CD4-positive, alpha-beta memory T cell (primary cell): ENCODE results near the gene PASD1. TPM values are rescaled to one million over a fixed set of nuclear protein-coding genes. Genes with fewer than 3 reads are reported as not detected.
"Not testable (repeated sequence)": the region's sequence is repeated elsewhere in the genome, so short reads cannot be mapped to it uniquely, and the experiment has no call there.

Experiments
- CTCF ChIA-PET: fragments of 350-600 bp; sonication (Branson Sonifier 250); formaldehyde crosslinking; loops from one replicate; lab custom pipeline; 2021; ENCODE audit warnings: inconsistent platforms; ENCODE audit not compliant: partially characterized antibody; lab: Charles Lee
- POLR2A ChIA-PET: fragments of 350-600 bp; sonication (Branson Sonifier 250); formaldehyde crosslinking; loops from one replicate; lab custom pipeline; 2021; ENCODE audit not compliant: partially characterized antibody; lab: Charles Lee
- DNase-seq, 5 donors: peaks; one replicate each; pipeline versions ENCODE4 v3.0.0 to v3.0.0-alpha.2; 2020 to 2022; ENCODE audit warnings: mixed read lengths in 1 of 5
- H3K27ac ChIP-seq: one replicate; pipeline ENCODE4 v1.7.0; 2013; ENCODE audit warnings: low read depth, low read length
- H3K27me3 ChIP-seq: 2 replicates; pipeline ENCODE4 v1.7.0; 2013; ENCODE audit warnings: mild to moderate bottlenecking, low read length, moderate library complexity; ENCODE audit not compliant: insufficient read depth
- H3K36me3 ChIP-seq: 2 replicates; pipeline ENCODE4 v1.7.0; 2013; ENCODE audit warnings: mild to moderate bottlenecking, low read length, moderate library complexity; ENCODE audit not compliant: insufficient read depth
- H3K4me1 ChIP-seq: 2 replicates; pipeline ENCODE4 v1.7.0; 2013; ENCODE audit warnings: mild to moderate bottlenecking, low read length, moderate library complexity; ENCODE audit not compliant: insufficient read depth
- H3K4me3 ChIP-seq, 2 donors: one replicate each; pipeline ENCODE4 v1.7.0; 2013; ENCODE audit warnings: low read length in 2 of 2, mild to moderate bottlenecking in 1 of 2
- H3K9me3 ChIP-seq, 2 donors: one replicate each; pipeline ENCODE4 v1.7.0; 2013; ENCODE audit warnings: low read length in 2 of 2, control low read depth in 1 of 2; ENCODE audit not compliant: control insufficient read depth in 1 of 2
- H3K27ac Mint-ChIP-seq, 7 donors: one replicate each; pipeline ENCODE4 v1.8.0; 2020 to 2021; ENCODE audit warnings: mixed read lengths in 7 of 7, mild to moderate bottlenecking in 6 of 7, inconsistent platforms in 3 of 7, moderate library complexity in 3 of 7
- H3K27me3 Mint-ChIP-seq, 2 donors: one replicate each; pipeline ENCODE4 v1.8.0; 2020 to 2021; ENCODE audit warnings: mixed read lengths in 2 of 2
- H3K36me3 Mint-ChIP-seq, 2 donors: one replicate each; pipeline ENCODE4 v1.8.0; 2020 to 2021; ENCODE audit warnings: mixed read lengths in 2 of 2, inconsistent platforms in 1 of 2, mild to moderate bottlenecking in 1 of 2
- H3K4me1 Mint-ChIP-seq, 4 donors: one replicate each; pipeline ENCODE4 v1.8.0; 2020 to 2021; ENCODE audit warnings: mixed read lengths in 4 of 4, mild to moderate bottlenecking in 1 of 4
- H3K4me3 Mint-ChIP-seq, 8 donors: one replicate each; pipeline ENCODE4 v1.8.0; 2020 to 2021; ENCODE audit warnings: mixed read lengths in 8 of 8, mild to moderate bottlenecking in 7 of 8, moderate library complexity in 6 of 8, inconsistent platforms in 3 of 8
- H3K9me3 Mint-ChIP-seq, 8 donors: one replicate each; pipeline ENCODE4 v1.8.0; 2020 to 2021; ENCODE audit warnings: mixed read lengths in 8 of 8, mild to moderate bottlenecking in 5 of 8, inconsistent platforms in 3 of 8, moderate library complexity in 1 of 8
- intact Hi-C: fragments of 100-400 bp; cut with micrococcal nuclease; formaldehyde crosslinking; loops from one replicate; pipeline ENCODE4 v1.15.1; 2023
- polyA plus RNA-seq, 2 donors: library from polyadenylated mRNA; unstranded; fragments of 300-500 nt; fragmentation: Illumina TruSeq; gene quantifications; one replicate each; pipeline ENCODE4 v1.2.3, GENCODE V29; 2021
- total RNA-seq, 2 experiments: library from RNA; stranded (reverse); gene quantifications; one replicate each; pipeline ENCODE4 v1.2.3, GENCODE V29; 2021

PASD1 gene
- total and polyA plus RNA-seq, 4 experiments from 2014 or later: not detected

GRCh38 chrX:151563003-151563402 is 472 bp upstream of the PASD1 start:
- CTCF ChIA-PET, H3K36me3 ChIP-seq, H3K36me3 Mint-ChIP-seq, DNase-seq, H3K27ac Mint-ChIP-seq, H3K27me3 ChIP-seq, H3K4me3 ChIP-seq, intact Hi-C loops, H3K27me3 Mint-ChIP-seq, H3K27ac ChIP-seq, H3K9me3 Mint-ChIP-seq, H3K4me3 Mint-ChIP-seq, H3K9me3 ChIP-seq, POLR2A ChIA-PET, H3K4me1 ChIP-seq, H3K4me1 Mint-ChIP-seq: not testable (repeated sequence)

DNA sequence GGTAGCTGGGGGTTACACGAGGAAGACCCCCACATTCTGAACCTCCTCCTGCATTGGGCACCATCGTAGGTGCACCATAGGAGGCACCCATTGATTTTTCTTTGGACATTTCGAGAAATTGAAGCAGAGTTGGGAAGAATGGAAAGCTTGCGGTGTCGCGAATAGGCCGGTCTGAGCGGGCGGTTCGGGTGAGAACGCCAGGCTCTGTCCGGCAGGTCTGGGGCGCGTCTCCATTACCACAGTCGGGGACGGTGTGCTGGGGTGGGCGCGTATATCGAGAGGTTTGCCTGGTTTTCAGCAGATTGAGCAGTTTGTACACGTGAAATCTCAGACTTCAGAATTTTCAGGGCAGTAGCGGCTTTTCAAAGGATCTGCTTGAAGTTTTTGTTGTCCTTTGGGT is 560 bp downstream of the PASD1 start:
- DNase-seq: no peak
- Mint-ChIP-seq H3K27me3 (peaks cover 0 to 1% of the 10 kb centered on the region in 2 donors), H3K9me3 (peaks cover 0 to 2% (median 0%) of the 10 kb centered on the region in 8 donors), H3K4me3 (no peak overlapping the region), H3K27ac (no peak overlapping the region), H3K4me1 (no peaks in the 10 kb centered on the region), H3K36me3 (no peaks in the 10 kb centered on the region)
- H3K36me3 ChIP-seq: no peaks in the 10 kb centered on the region
- no peak overlapping the region for H3K27ac ChIP-seq
- intact Hi-C loops: no loop called here
- POLR2A ChIA-PET: no interaction called here
- H3K4me3 ChIP-seq: no peak overlapping the region
- H3K27me3 ChIP-seq: no peaks in the 10 kb centered on the region
- H3K4me1 ChIP-seq: no peaks in the 10 kb centered on the region
- no peaks in the 10 kb centered on the region for H3K9me3 ChIP-seq
- CTCF ChIA-PET: no interaction called here

DNA sequence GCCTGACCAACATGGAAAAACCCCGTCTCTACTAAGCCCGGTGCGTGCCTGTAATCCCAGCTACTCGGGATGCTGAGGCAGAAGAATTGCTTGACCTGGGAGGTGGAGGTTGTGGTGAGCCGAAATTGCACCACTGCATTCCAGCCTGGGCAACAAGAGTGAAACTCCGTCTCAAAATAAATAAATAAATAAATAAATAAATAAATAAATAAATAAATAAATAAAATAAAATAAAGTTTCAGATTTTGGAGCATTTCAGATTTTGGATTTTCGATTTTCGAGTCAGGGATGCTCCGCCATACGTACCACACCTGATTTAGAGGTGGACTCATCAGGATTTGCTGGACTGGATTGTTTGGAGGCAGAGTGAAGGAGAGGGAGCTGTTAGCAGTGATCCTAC is 3.4 kb downstream of the PASD1 start:
- DNase-seq, H3K9me3 ChIP-seq, H3K4me3 ChIP-seq, intact Hi-C loops, H3K4me3 Mint-ChIP-seq, H3K27me3 ChIP-seq, H3K36me3 ChIP-seq, POLR2A ChIA-PET, H3K27ac ChIP-seq, H3K4me1 ChIP-seq, H3K4me1 Mint-ChIP-seq, H3K9me3 Mint-ChIP-seq, H3K27me3 Mint-ChIP-seq, H3K27ac Mint-ChIP-seq, H3K36me3 Mint-ChIP-seq, CTCF ChIA-PET: not testable (repeated sequence)

GRCh38 chrX:151570561-151570960 is 7.1 kb downstream of the PASD1 start:
- ChIA-PET POLR2A (no interaction called here), CTCF (no interaction called here)

GRCh38 chrX:151593384-151593783 is 29.9 kb downstream of the PASD1 start:
- H3K36me3 ChIP-seq, DNase-seq, H3K4me3 Mint-ChIP-seq, H3K9me3 ChIP-seq, H3K4me1 Mint-ChIP-seq, H3K27me3 ChIP-seq, H3K27ac ChIP-seq, CTCF ChIA-PET, H3K36me3 Mint-ChIP-seq, POLR2A ChIA-PET, H3K4me1 ChIP-seq, H3K27me3 Mint-ChIP-seq, intact Hi-C loops, H3K27ac Mint-ChIP-seq, H3K9me3 Mint-ChIP-seq, H3K4me3 ChIP-seq: not testable (repeated sequence)

More at GRCh38 chrX:151570561-151570960, 7.1 kb downstream of the PASD1 start:
- Mint-ChIP-seq H3K27me3 (peaks cover 1 to 6% of the 10 kb centered on the region in 2 donors), H3K27ac (no peak overlapping the region), H3K36me3 (no peaks in the 10 kb centered on the region), H3K9me3 (no peaks in the 10 kb centered on the region), H3K4me3 (no peak overlapping the region), H3K4me1 (no peaks in the 10 kb centered on the region)
- Histone ChIP-seq H3K36me3 (no peaks in the 10 kb centered on the region), H3K4me3 (no peak overlapping the region), H3K27ac (no peak overlapping the region), H3K9me3 (no peaks in the 10 kb centered on the region), H3K4me1 (no peaks in the 10 kb centered on the region), H3K27me3 (no peaks in the 10 kb centered on the region)
- intact Hi-C loops: no loop called here
- no peak for DNase-seq

DNA sequence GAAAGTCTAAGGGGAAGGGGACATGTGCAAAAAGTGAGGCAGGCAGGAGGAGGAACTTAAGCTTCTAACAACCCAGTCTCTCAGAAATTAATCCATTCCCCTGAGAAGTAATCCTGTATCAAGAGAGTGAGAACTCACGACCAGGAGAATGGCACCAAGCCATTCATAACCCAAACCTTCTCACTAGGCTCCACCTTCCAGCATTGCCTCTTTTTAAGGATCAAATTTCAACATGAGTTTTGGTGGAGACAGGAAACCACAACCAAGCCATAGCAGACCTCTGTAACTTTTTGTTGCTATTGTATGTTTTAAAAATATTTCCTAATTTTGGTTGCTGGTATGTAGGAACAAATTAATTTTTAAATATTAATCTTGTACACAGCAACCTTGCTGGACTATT is 32.8 kb downstream of the PASD1 start:
- Mint-ChIP-seq H3K36me3 (no peaks in the 10 kb centered on the region), H3K27me3 (peaks cover 0 to 2% of the 10 kb centered on the region in 2 donors), H3K4me3 (no peak overlapping the region), H3K27ac (no peak overlapping the region), H3K4me1 (no peaks in the 10 kb centered on the region), H3K9me3 (peaks cover 0 to 4% (median 0%) of the 10 kb centered on the region in 8 donors)
- ChIA-PET CTCF (no interaction called here), POLR2A (no interaction called here)
- intact Hi-C loops: no loop called here
- Histone ChIP-seq H3K27me3 (no peaks in the 10 kb centered on the region), H3K4me3 (no peak overlapping the region), H3K9me3 (no peaks in the 10 kb centered on the region), H3K36me3 (no peaks in the 10 kb centered on the region), H3K4me1 (no peaks in the 10 kb centered on the region), H3K27ac (no peak overlapping the region)
- no peak for DNase-seq

DNA sequence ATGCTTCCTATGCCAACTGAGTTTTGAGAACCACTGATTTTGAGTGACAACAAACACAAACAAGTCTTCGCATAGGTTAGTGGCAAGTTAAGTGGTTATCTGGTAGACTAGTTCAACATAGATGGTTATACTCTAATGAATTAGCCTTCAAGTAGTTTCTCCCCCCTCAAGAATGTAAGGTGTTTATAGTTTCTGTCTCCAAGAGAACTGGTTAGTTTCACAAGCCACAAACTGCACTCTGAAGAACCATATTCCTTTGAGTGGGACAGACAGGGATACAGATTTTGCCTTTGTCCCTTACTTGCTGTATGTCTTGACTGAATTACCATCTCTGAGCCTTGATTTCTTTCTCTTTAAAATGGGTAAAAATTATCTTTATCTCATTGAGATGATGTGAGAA is 41.5 kb downstream of the PASD1 start:
- H3K4me1 Mint-ChIP-seq: no peaks in the 10 kb centered on the region
- POLR2A ChIA-PET: no interaction called here
- intact Hi-C loops: no loop called here

DNA sequence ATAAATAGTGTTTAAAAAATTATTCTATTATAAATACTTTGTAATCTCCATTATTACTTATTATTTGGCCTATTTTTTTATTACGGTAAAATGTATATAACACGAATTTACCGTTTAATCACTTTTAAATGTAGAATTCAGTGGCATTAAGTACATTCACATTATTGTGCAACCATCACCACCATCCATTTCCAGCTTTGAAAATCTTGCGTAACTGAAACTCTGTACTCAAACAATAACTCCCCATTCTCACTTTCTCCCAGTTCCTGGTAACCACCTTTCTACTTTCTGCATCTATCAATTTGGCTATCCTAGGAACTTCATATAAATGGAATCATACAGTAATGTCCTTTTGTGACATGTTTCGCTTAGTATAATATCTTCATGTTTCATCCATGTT is 45.7 kb downstream of the PASD1 start:
- Histone ChIP-seq H3K27ac (no peak overlapping the region), H3K36me3 (no peaks in the 10 kb centered on the region), H3K9me3 (no peaks in the 10 kb centered on the region), H3K4me1 (no peaks in the 10 kb centered on the region), H3K4me3 (no peak overlapping the region), H3K27me3 (no peaks in the 10 kb centered on the region)
- Mint-ChIP-seq H3K9me3 (no peaks in the 10 kb centered on the region), H3K4me3 (no peak overlapping the region), H3K4me1 (no peaks in the 10 kb centered on the region), H3K27me3 (no peaks in the 10 kb centered on the region), H3K27ac (no peak overlapping the region), H3K36me3 (no peaks in the 10 kb centered on the region)
- no peak for DNase-seq
- POLR2A ChIA-PET: no interaction called here
- CTCF ChIA-PET: no interaction called here
- intact Hi-C loops: no loop called here

More for the DNA sequence above, 41.5 kb downstream of the PASD1 start:
- Histone ChIP-seq H3K36me3 (no peaks in the 10 kb centered on the region), H3K9me3 (no peaks in the 10 kb centered on the region), H3K27me3 (no peaks in the 10 kb centered on the region), H3K4me3 (no peak overlapping the region), H3K4me1 (no peaks in the 10 kb centered on the region), H3K27ac (no peak overlapping the region)
- Mint-ChIP-seq H3K4me3 (no peak overlapping the region), H3K27ac (no peak overlapping the region), H3K9me3 (peaks cover 0 to 4% (median 0%) of the 10 kb centered on the region in 8 donors), H3K36me3 (no peaks in the 10 kb centered on the region), H3K27me3 (peaks cover 1 to 13% of the 10 kb centered on the region in 2 donors)
- CTCF ChIA-PET: no interaction called here
- DNase-seq: no peak
